K562 (cell line): Measurements from ENCODE around the gene ITSN1. TPM values are rescaled to one million over a fixed set of nuclear protein-coding genes. Genes with fewer than 3 reads are reported as not detected.

Source experiments
- ATF3 ChIP-seq, 2 experiments: fragments of 450-650 bp in 1 of 2; sonication (generic) in 1 of 2; formaldehyde crosslinking in 1 of 2; IDR thresholded peaks in 1 of 2; conservative IDR thresholded peaks in 1 of 2; 2 replicates each; pipeline versions ENCODE4 v1.6.1 to v1.8.1; 2016 to 2023; ENCODE audit warnings: mild to moderate bottlenecking in 2 of 2, moderate library complexity in 2 of 2, inconsistent platforms in 1 of 2, missing genetic modification reagents in 1 of 2
- CBX2 ChIP-seq: fragments of 200-600 bp; sonication (generic); IDR thresholded peaks from one replicate; pipeline ENCODE4 v1.6.1; 2012; ENCODE audit warnings: mild to moderate bottlenecking, low read length, inconsistent platforms; ENCODE audit not compliant: insufficient read depth, poor library complexity, severe bottlenecking
- CEBPG ChIP-seq, 3 experiments: fragments of 200-800 bp in 1 of 3; sonication (Bioruptor generic) in 1 of 3; sonication (generic) in 1 of 3; formaldehyde crosslinking in 1 of 3; IDR thresholded peaks in 2 of 3; conservative IDR thresholded peaks in 1 of 3; 2 replicates each; pipeline versions ENCODE4 v1.6.1 to v1.8.0; 2016 to 2022; ENCODE audit warnings: missing compliant biosample characterization in 2 of 3, missing genetic modification characterization in 2 of 3, mild to moderate bottlenecking in 1 of 3, missing genetic modification reagents in 1 of 3
- CHD1 ChIP-seq: fragments of 200-600 bp; sonication (generic); IDR thresholded peaks from one replicate; pipeline ENCODE4 v1.6.1; 2012; ENCODE audit warnings: mild to moderate bottlenecking, moderate library complexity, low read length, inconsistent platforms
- DACH1 ChIP-seq: fragments of 450-650 bp; IDR thresholded peaks from 2 replicates; pipeline ENCODE4 v1.6.1; 2018; ENCODE audit not compliant: partially characterized antibody
- GTF2B ChIP-seq: IDR thresholded peaks from 2 replicates; pipeline ENCODE4 v1.6.1; 2011; ENCODE audit not compliant: insufficient read length; ENCODE audit errors: extremely low read depth
- HES1 ChIP-seq: fragments of 450-650 bp; IDR thresholded peaks from 2 replicates; pipeline ENCODE4 v1.6.1; 2016; ENCODE audit warnings: low read depth, mild to moderate bottlenecking, moderate library complexity
- IRF9 ChIP-seq: fragments of 450-650 bp; IDR thresholded peaks from 2 replicates; pipeline ENCODE4 v1.6.1; 2016; ENCODE audit warnings: missing biosample characterization, missing genetic modification characterization
- KDM4B ChIP-seq, 2 experiments: fragments of 450-650 bp in 1 of 2; sonication (generic) in 1 of 2; IDR thresholded peaks; 2 replicates each; pipeline ENCODE4 v1.6.1; 2016 to 2017; ENCODE audit warnings: borderline replicate concordance in 2 of 2, antibody characterized with exemption in 1 of 2, low read depth in 1 of 2, mild to moderate bottlenecking in 1 of 2
- MAFK ChIP-seq: IDR thresholded peaks from 2 replicates; pipeline ENCODE4 v1.6.1; 2011; ENCODE audit warnings: low read length, improper control_type of control experiment
- MBD2 ChIP-seq: sonication (generic); IDR thresholded peaks from 2 replicates; pipeline ENCODE4 v1.6.1; 2016; ENCODE audit warnings: low read depth, borderline replicate concordance
- NRF1 ChIP-seq, 2 experiments: fragments of 450-650 bp; IDR thresholded peaks in 1 of 2; conservative IDR thresholded peaks in 1 of 2; 2 replicates each; pipeline ENCODE4 v1.6.1; 2014; ENCODE audit warnings: mild to moderate bottlenecking in 2 of 2
- PML ChIP-seq: IDR thresholded peaks from 2 replicates; pipeline ENCODE4 v1.6.1; 2012; ENCODE audit warnings: low read length, inconsistent platforms
- RBBP5 ChIP-seq: fragments of 200-600 bp; sonication (generic); IDR thresholded peaks from 2 replicates; pipeline ENCODE4 v1.6.1; 2012; ENCODE audit warnings: borderline replicate concordance, mild to moderate bottlenecking, low read length, control low read depth, inconsistent platforms; ENCODE audit not compliant: insufficient read depth, poor library complexity, severe bottlenecking
- SAP30 ChIP-seq: fragments of 200-600 bp; sonication (generic); IDR thresholded peaks from 2 replicates; pipeline ENCODE4 v1.6.1; 2012; ENCODE audit warnings: borderline replicate concordance, low read depth, mild to moderate bottlenecking, moderate library complexity, low read length, control low read depth, inconsistent platforms; ENCODE audit not compliant: insufficient read depth, poor library complexity, severe bottlenecking
- TARDBP ChIP-seq: fragments of 450-650 bp; IDR thresholded peaks from 2 replicates; pipeline ENCODE4 v1.6.1; 2016
- ZBTB17 ChIP-seq: fragments of 450-650 bp; formaldehyde crosslinking; IDR thresholded peaks from 2 replicates; pipeline ENCODE4 v1.4.0; 2020; ENCODE audit warnings: mild to moderate bottlenecking
- ZKSCAN1 ChIP-seq: fragments of 150-350 bp; IDR thresholded peaks from 2 replicates; pipeline ENCODE4 v1.6.1; 2016; ENCODE audit warnings: low read depth, low read length
- ZNF408 ChIP-seq: fragments of 250-450 bp; sonication (Bioruptor Pico); IDR thresholded peaks from 2 replicates; pipeline ENCODE4 v1.4.0; 2020; ENCODE audit warnings: low read depth, mild to moderate bottlenecking, moderate library complexity
- ZNF431 ChIP-seq: sonication (generic); formaldehyde crosslinking; IDR thresholded peaks from 2 replicates; pipeline ENCODE4 v1.8.0; 2022; ENCODE audit warnings: mild to moderate bottlenecking, missing genetic modification reagents
- ZNF511 ChIP-seq: sonication (generic); formaldehyde crosslinking; IDR thresholded peaks from 2 replicates; pipeline ENCODE4 v1.8.0; 2022; ENCODE audit warnings: mild to moderate bottlenecking, missing genetic modification reagents
- ZNF785 ChIP-seq: fragments of 250-450 bp; sonication (Bioruptor Pico); IDR thresholded peaks from 2 replicates; pipeline ENCODE4 v1.4.0; 2020; ENCODE audit warnings: mild to moderate bottlenecking
- polyA plus RNA-seq, 8 experiments: library from polyadenylated mRNA; depleted of rRNA in 4 of 8; stranded (reverse) in 5 of 8; unstranded in 3 of 8; fragments of >200 nt; fragmentation: Nextera tagmentation in 2 of 8; fragmentation: Illumina TruSeq in 1 of 8; extraction: Ambion mirVana in 2 of 8; extraction: Trizol in 1 of 8; gene quantifications; 2 replicates each; pipeline versions ENCODE4 v1.2.1 to v1.2.3, GENCODE V29; 2011 to 2014; ENCODE audit warnings: inconsistent platforms in 1 of 8, missing spikeins in 1 of 8
- total RNA-seq, 7 experiments: library from RNA; depleted of rRNA in 6 of 7; stranded (reverse); fragments of >200 nt in 6 of 7; fragmentation: Illumina TruSeq in 2 of 7; extraction: Trizol in 2 of 7; gene quantifications; 2 replicates each; pipeline versions ENCODE4 v1.2.1 to v1.2.3, GENCODE V29; 2011 to 2021; ENCODE audit warnings: low replicate concordance in 1 of 7

Gene ITSN1
- total and polyA plus RNA-seq, 9 of the 15 experiments (the other 6 are each of a cell fraction or from before 2014, with no cell fraction given): 1.1 to 12.6 (median 4.8) TPM

GRCh38 chr21:33948096-33948950 lies 306.0 kb downstream of the ITSN1 start (continued):
- 0 out of 2 replicates have a peak, but pooled peaks have one; percentile 2 for TF ChIP-seq IRF9 (tag)
- TF ChIP-seq CEBPG (CRISPR knock-in tag; IDR thresholded peaks at IDR 0.05): no peak
- TF ChIP-seq CEBPG (tag; conservative IDR thresholded peaks at IDR 0.05 in 1 of 2, IDR thresholded peaks at IDR 0.05 in 1 of 2): no peak
- TF ChIP-seq HES1: no peak
- peak; percentile 60 for TF ChIP-seq SAP30
- TF ChIP-seq ZBTB17 (CRISPR knock-in tag): 0 out of 2 replicates have a peak, but pooled peaks have one; percentile 57
- TF ChIP-seq ZNF408 (CRISPR knock-in tag): no peak
- TF ChIP-seq MAFK: no peak
- TF ChIP-seq TARDBP: no peak
- TF ChIP-seq ATF3 (IDR thresholded peaks at IDR 0.05): no peak
- 0 out of 2 replicates have a peak, but pooled peaks have one; percentile 12 for TF ChIP-seq ATF3 (CRISPR knock-in tag; conservative IDR thresholded peaks at IDR 0.05)
- TF ChIP-seq PML: no peak
- TF ChIP-seq DACH1: no peak
- no peak for TF ChIP-seq CBX2
- TF ChIP-seq MBD2: no peak
- TF ChIP-seq ZNF431 (CRISPR knock-in tag): no peak
- TF ChIP-seq ZNF511 (CRISPR knock-in tag): 0 out of 2 replicates have a peak, but pooled peaks have one; percentile 3
- TF ChIP-seq KDM4B (IDR thresholded peaks at IDR 0.05; ENCODE audit: borderline replicate concordance in 2 of 2, low read depth in 1 of 2): no peak
- no peak for TF ChIP-seq CHD1
- 0 out of 4 replicates have a peak, but pooled peaks of 1 of the 2 experiments have one; percentile 4 for TF ChIP-seq NRF1 (conservative IDR thresholded peaks at IDR 0.05 in 1 of 2, IDR thresholded peaks at IDR 0.05 in 1 of 2)
- TF ChIP-seq GTF2B: no peak
- no peak for TF ChIP-seq ZNF785 (CRISPR knock-in tag)
- peak; percentile 68 for TF ChIP-seq RBBP5
- TF ChIP-seq ZKSCAN1: 0 out of 2 replicates have a peak, but pooled peaks have one; percentile 3
